H1 (cell line): ENCODE results near the gene CRYBG1. TPM values are rescaled to one million over a fixed set of nuclear protein-coding genes. Genes with fewer than 3 reads are reported as not detected.

Experiments used
- CTCF ChIA-PET: fragments of 300-600 bp; sonication (Branson Sonifier 250); formaldehyde crosslinking; loops from one replicate; lab custom pipeline; 2021; ENCODE audit not compliant: partially characterized antibody; lab: Charles Lee
- POLR2A ChIA-PET: fragments of 300-600 bp; sonication (Branson Sonifier 250); formaldehyde crosslinking; loops from one replicate; lab custom pipeline; 2021; ENCODE audit warnings: inconsistent platforms; ENCODE audit not compliant: partially characterized antibody; lab: Charles Lee
- DNase-seq, 2 experiments: peaks; one replicate each; pipeline versions ENCODE4 v3.0.0 to v3.0.0-alpha.2; 2010 to 2022; ENCODE audit warnings: low spot score in 2 of 2, low read depth in 1 of 2, mixed read lengths in 1 of 2
- FAIRE-seq: peaks from 2 replicates; lab custom pipeline; 2011; peaks lifted over from hg19 to GRCh38; lab: Jason Lieb, UNC
- H2AFZ ChIP-seq: 2 replicates; pipeline ENCODE4 v1.8.1; 2012; ENCODE audit warnings: low read length, inconsistent platforms
- H2AK5ac ChIP-seq: 2 replicates; pipeline ENCODE4 v1.6.1; 2013; ENCODE audit warnings: low read depth, low read length
- H2BK120ac ChIP-seq: replicated peaks from 2 replicates; pipeline ENCODE3; 2013; ENCODE audit warnings: low read depth, low read length, inconsistent platforms
- H2BK12ac ChIP-seq: 2 replicates; pipeline ENCODE4 v1.6.1; 2013; ENCODE audit warnings: low read depth, low read length
- H2BK15ac ChIP-seq: 2 replicates; pipeline ENCODE4 v1.6.1; 2013; ENCODE audit warnings: low read length
- H2BK20ac ChIP-seq: 2 replicates; pipeline ENCODE4 v1.6.1; 2013; ENCODE audit warnings: low read length
- H2BK5ac ChIP-seq: 2 replicates; pipeline ENCODE4 v1.6.1; 2013; ENCODE audit warnings: low read depth, low read length
- H3K14ac ChIP-seq: 2 replicates; pipeline ENCODE4 v1.6.1; 2013; ENCODE audit warnings: inconsistent platforms; ENCODE audit not compliant: insufficient read length
- H3K18ac ChIP-seq: 2 replicates; pipeline ENCODE4 v1.6.1; 2013; ENCODE audit warnings: low read length; ENCODE audit errors: extremely low read depth
- H3K23ac ChIP-seq: 2 replicates; pipeline ENCODE4 v1.6.1; 2013; ENCODE audit warnings: inconsistent platforms; ENCODE audit not compliant: insufficient read length
- H3K23me2 ChIP-seq: 2 replicates; pipeline ENCODE4 v1.6.1; 2013; ENCODE audit warnings: low read depth, low read length
- H3K27ac ChIP-seq: 2 replicates; pipeline ENCODE4 v1.6.1; 2011; ENCODE audit warnings: low read depth, low read length, inconsistent platforms
- H3K27me3 ChIP-seq, 4 experiments: replicated peaks in 1 of 4; 1 replicate in 1 of 4; 2 replicates in 3 of 4; pipeline versions ENCODE4 v1.6.1 to v1.8.1; 2011 to 2013; ENCODE audit warnings: low read length in 3 of 4, mild to moderate bottlenecking in 3 of 4, inconsistent platforms in 2 of 4, mixed read lengths in 2 of 4, moderate library complexity in 1 of 4; ENCODE audit not compliant: control insufficient read depth in 3 of 4, insufficient read depth in 3 of 4; ENCODE audit errors: extremely low read depth in 1 of 4
- H3K36me3 ChIP-seq, 4 experiments: 2 replicates each; pipeline versions ENCODE4 v1.6.1 to v1.8.1; 2011 to 2013; ENCODE audit warnings: mild to moderate bottlenecking in 4 of 4, low read length in 3 of 4, moderate library complexity in 2 of 4, control low read depth in 1 of 4, inconsistent platforms in 1 of 4; ENCODE audit not compliant: insufficient read depth in 4 of 4, control insufficient read depth in 2 of 4
- H3K4ac ChIP-seq: replicated peaks from 2 replicates; pipeline ENCODE3; 2013; ENCODE audit warnings: low read length, low read depth, mixed read lengths, inconsistent platforms; ENCODE audit not compliant: insufficient read length
- H3K4me1 ChIP-seq, 4 experiments: replicated peaks in 1 of 4; 1 replicate in 1 of 4; 2 replicates in 3 of 4; pipeline versions ENCODE4 v1.6.1 to v1.8.1; 2011 to 2013; ENCODE audit warnings: low read length in 3 of 4, inconsistent platforms in 2 of 4, mixed read lengths in 1 of 4; ENCODE audit not compliant: insufficient read depth in 4 of 4, control insufficient read depth in 3 of 4
- H3K4me2 ChIP-seq, 2 experiments: 2 replicates each; pipeline versions ENCODE4 v1.6.1 to v1.8.1; 2011 to 2013; ENCODE audit warnings: low read depth in 2 of 2, low read length in 2 of 2, control low read depth in 1 of 2, inconsistent platforms in 1 of 2, mild to moderate bottlenecking in 1 of 2; ENCODE audit not compliant: insufficient read depth in 1 of 2
- H3K4me3 ChIP-seq, 4 experiments: fragments of 200-600, 300-600 bp in 1 of 4; sonication (generic), shearing (Covaris generic), sonication (Bioruptor Twin) in 1 of 4; 2 replicates each; pipeline versions ENCODE4 v1.5.1 to v1.8.1; 2011 to 2016; ENCODE audit warnings: low read length in 4 of 4, low read depth in 3 of 4, control low read depth in 2 of 4, inconsistent platforms in 2 of 4, mild to moderate bottlenecking in 2 of 4, mixed read lengths in 1 of 4, moderate library complexity in 1 of 4; ENCODE audit not compliant: insufficient read depth in 2 of 4; ENCODE audit errors: extremely low read depth in 1 of 4
- H3K56ac ChIP-seq: replicated peaks from 2 replicates; pipeline ENCODE3; 2013; ENCODE audit warnings: low read depth, mild to moderate bottlenecking, mixed read lengths, low read length, inconsistent platforms; ENCODE audit not compliant: insufficient read length
- H3K79me1 ChIP-seq: 2 replicates; pipeline ENCODE4 v1.6.1; 2013; ENCODE audit warnings: low read depth, low read length, control low read depth
- H3K79me2 ChIP-seq, 2 experiments: 2 replicates each; pipeline versions ENCODE4 v1.6.1 to v1.8.1; 2012 to 2013; ENCODE audit warnings: low read length in 2 of 2, mild to moderate bottlenecking in 2 of 2, inconsistent platforms in 1 of 2; ENCODE audit not compliant: insufficient read depth in 2 of 2, control insufficient read depth in 1 of 2
- H3K9ac ChIP-seq, 4 experiments: replicated peaks in 1 of 4; 1 replicate in 1 of 4; 2 replicates in 3 of 4; pipeline versions ENCODE4 v1.6.1 to v1.8.1; 2011 to 2013; ENCODE audit warnings: low read depth in 3 of 4, low read length in 3 of 4, control low read depth in 2 of 4, mild to moderate bottlenecking in 2 of 4, moderate library complexity in 2 of 4, inconsistent platforms in 1 of 4; ENCODE audit errors: extremely low read depth in 1 of 4
- H3K9me3 ChIP-seq, 2 experiments: 2 replicates each; pipeline versions ENCODE4 v1.6.1 to v1.8.1; 2012 to 2013; ENCODE audit warnings: mild to moderate bottlenecking in 2 of 2, moderate library complexity in 2 of 2, control low read depth in 1 of 2, inconsistent platforms in 1 of 2, low read depth in 1 of 2, low read length in 1 of 2, mixed read lengths in 1 of 2; ENCODE audit not compliant: insufficient read depth in 2 of 2
- H4K20me1 ChIP-seq, 2 experiments: replicated peaks in 1 of 2; 2 replicates each; pipeline versions ENCODE3 to v1.8.1; 2011 to 2013; ENCODE audit warnings: inconsistent platforms in 2 of 2, low read length in 2 of 2, mild to moderate bottlenecking in 1 of 2; ENCODE audit not compliant: insufficient read depth in 2 of 2, control insufficient read depth in 1 of 2
- H4K5ac ChIP-seq: 2 replicates; pipeline ENCODE4 v1.6.1; 2013; ENCODE audit warnings: low read length, low read depth, mixed read lengths, inconsistent platforms; ENCODE audit not compliant: insufficient read length
- H4K8ac ChIP-seq: 2 replicates; pipeline ENCODE4 v1.8.0; 2013; ENCODE audit warnings: mild to moderate bottlenecking, moderate library complexity, low read length, inconsistent platforms; ENCODE audit not compliant: insufficient read depth; ENCODE audit errors: extremely low read depth
- H4K91ac ChIP-seq: replicated peaks from 2 replicates; pipeline ENCODE3; 2013; ENCODE audit warnings: low read length, mixed read lengths, inconsistent platforms; ENCODE audit not compliant: insufficient read length
- POLR2AphosphoS5 ChIP-seq: IDR thresholded peaks from 2 replicates; pipeline ENCODE4 v1.6.1; 2011; ENCODE audit warnings: low read depth, low read length
- SP1 ChIP-seq: IDR thresholded peaks from 2 replicates; pipeline ENCODE4 v1.6.1; 2011; ENCODE audit warnings: low read depth, low read length
- WGBS, 2 experiments: shearing (Covaris generic) in 1 of 2; methylation state at CpG; one replicate each; pipeline versions ENCODE4 v1.1.6 to v1.1.7; 2013 to 2015; ENCODE audit warnings: low lambda C conversion rate in 2 of 2, mixed read lengths in 2 of 2, inconsistent platforms in 1 of 2, low coverage in 1 of 2, missing lambda C conversion rate in 1 of 2; ENCODE audit not compliant: insufficient replicate concordance in 2 of 2, insufficient coverage in 1 of 2, insufficient read length in 1 of 2; ENCODE audit errors: extremely low coverage in 1 of 2, missing lambda C conversion rate in 1 of 2; 5-methylcytosine and 5-hydroxymethylcytosine counted together
- polyA plus RNA-seq, 7 experiments: library from polyadenylated mRNA; depleted of rRNA in 3 of 7; stranded (reverse) in 5 of 7; unstranded in 2 of 7; fragments of >200 nt in 5 of 7; fragments of 200-250 nt in 2 of 7; gene quantifications; 1 replicate in 5 of 7; 2 replicates in 1 of 7; 4 replicates in 1 of 7; pipeline versions ENCODE4 v1.2.1 to v1.2.3, GENCODE V29; 2011 to 2013; ENCODE audit warnings: missing spikeins in 2 of 7, mixed read lengths in 2 of 7
- total RNA-seq: library from RNA; stranded (reverse); fragmentation: NEBNext Ultra II Directional; extraction: Animal tissue kit (Norgen Biotek cat#: 25700); gene quantifications from 2 replicates; pipeline ENCODE4 v1.2.1, GENCODE V29; 2021

Gene CRYBG1
- total and polyA plus RNA-seq, 2 of the 8 experiments (the other 6 are each of a cell fraction or from before 2014, with no cell fraction given), result 2.2 to 11.6 TPM

DNA sequence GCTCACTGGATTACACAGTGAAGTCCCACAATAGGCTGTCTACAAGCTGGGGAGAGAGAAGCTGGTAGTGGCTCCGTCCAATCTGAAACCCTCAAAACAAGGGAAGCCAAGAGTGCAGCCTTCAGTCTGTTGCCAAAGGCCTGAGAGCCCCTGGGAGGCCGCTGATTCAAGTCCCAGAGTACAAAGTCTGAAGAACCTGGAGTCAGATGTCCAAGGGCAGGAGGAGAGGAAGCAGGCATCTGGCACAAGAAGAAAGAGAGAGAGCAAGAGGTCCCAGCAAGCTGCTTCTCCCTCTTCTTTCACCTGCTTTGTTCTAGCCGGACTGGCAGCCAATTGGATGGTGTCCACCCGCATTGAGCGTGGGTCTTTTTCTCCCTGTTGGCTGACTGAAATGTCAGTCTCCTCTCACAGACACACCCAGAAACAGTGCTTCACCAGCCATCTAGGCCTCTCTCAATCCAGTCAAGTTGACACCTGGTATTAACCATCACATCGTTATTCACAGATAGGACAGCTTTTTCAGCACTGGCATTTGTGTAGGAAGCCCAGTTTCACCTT, 51.2 kb downstream of the CRYBG1 start:
- H3K27ac ChIP-seq, result no peak overlapping the region
- H3K9ac ChIP-seq, result no peak overlapping the region
- no peak overlapping the region for H3K4me2 ChIP-seq
- CTCF ChIA-PET, result interaction anchor here (1.1 kb wide), 1 partner anchor 15 kb away, joined by 3 read pairs; no protein-coding TSS in a partner anchor
- H4K91ac ChIP-seq, result no peak overlapping the region
- H3K4me1 ChIP-seq, result no peaks in the 10 kb centered on the region
- no peak overlapping the region for H3K14ac ChIP-seq
- no peak overlapping the region for H3K18ac ChIP-seq
- H3K4me3 ChIP-seq, result no peak overlapping the region
- H2BK12ac ChIP-seq, result no peak overlapping the region
- TF ChIP-seq SP1, result peak; percentile 72
- no peak for TF ChIP-seq POLR2AphosphoS5
- H3K79me2 ChIP-seq, result no peaks in the 10 kb centered on the region
- H3K27me3 ChIP-seq, result no peaks in the 10 kb centered on the region
- no peak overlapping the region for H3K56ac ChIP-seq
- H2BK15ac ChIP-seq, result no peak overlapping the region
- no peaks in the 10 kb centered on the region for H3K9me3 ChIP-seq
- no peak overlapping the region for H4K8ac ChIP-seq
- POLR2A ChIA-PET, result no interaction called here
- H3K4ac ChIP-seq, result no peak overlapping the region
- no peak overlapping the region for H2BK120ac ChIP-seq
- H3K36me3 ChIP-seq, result no peaks in the 10 kb centered on the region
- 89% methylated on average over 6 of the region's 6 CpGs; no CpG with 5 or more reads in 1 of the 2 experiments for WGBS, 2 experiments
- H2AFZ ChIP-seq, result no peak overlapping the region
- H3K23ac ChIP-seq, result no peak overlapping the region
- H2BK20ac ChIP-seq, result no peak overlapping the region
- no peak overlapping the region for H2AK5ac ChIP-seq
- no peaks in the 10 kb centered on the region for H4K20me1 ChIP-seq
- no peak overlapping the region for H4K5ac ChIP-seq
- no peaks in the 10 kb centered on the region for H3K23me2 ChIP-seq
- FAIRE-seq, result no peak
- peaks cover 2% of the 10 kb centered on the region; the same call in 1 of the 2 replicates for H3K79me1 ChIP-seq
- no peak overlapping the region for H2BK5ac ChIP-seq
- no peak for DNase-seq
